VCaP (cell line): Measurements from ENCODE around the gene CPE.
"Not testable (repeated sequence)": the region's sequence is repeated elsewhere in the genome, so short reads cannot be mapped to it uniquely, and the experiment has no call there.

ENCODE experiments used
- H3K27ac ChIP-seq: fragments of 450-650 bp; 2 replicates; pipeline ENCODE4 v1.5.1; 2017
- TF ChIP-seq, protein P1 (sequence below): fragments of 450-650 bp; conservative IDR thresholded peaks from 2 replicates; pipeline ENCODE4 v1.5.1; 2017; ENCODE audit warnings: mild to moderate bottlenecking, moderate library complexity

The CPE gene

DNA sequence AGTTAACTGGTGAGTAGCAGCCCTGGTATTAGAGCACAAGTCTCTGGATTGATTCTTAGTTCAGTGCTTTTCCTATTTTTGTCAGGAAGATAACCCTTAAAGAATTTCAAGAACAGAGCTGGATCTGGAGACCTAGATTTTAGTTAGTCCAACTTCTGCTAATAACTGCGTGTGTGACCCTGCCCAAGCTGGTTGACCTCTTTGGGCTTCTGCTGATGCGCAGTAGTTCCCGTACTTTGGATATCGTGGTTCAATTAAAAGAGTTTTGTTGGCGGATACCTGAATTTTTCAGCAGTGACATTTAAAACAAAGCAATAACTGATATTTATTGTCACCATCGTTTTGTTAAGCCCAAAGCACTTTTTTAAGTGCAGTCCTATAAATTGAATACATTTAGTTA lies 42.1 kb upstream of the CPE start:
- no peak overlapping the region for H3K27ac ChIP-seq
- TF ChIP-seq, protein P1, sequence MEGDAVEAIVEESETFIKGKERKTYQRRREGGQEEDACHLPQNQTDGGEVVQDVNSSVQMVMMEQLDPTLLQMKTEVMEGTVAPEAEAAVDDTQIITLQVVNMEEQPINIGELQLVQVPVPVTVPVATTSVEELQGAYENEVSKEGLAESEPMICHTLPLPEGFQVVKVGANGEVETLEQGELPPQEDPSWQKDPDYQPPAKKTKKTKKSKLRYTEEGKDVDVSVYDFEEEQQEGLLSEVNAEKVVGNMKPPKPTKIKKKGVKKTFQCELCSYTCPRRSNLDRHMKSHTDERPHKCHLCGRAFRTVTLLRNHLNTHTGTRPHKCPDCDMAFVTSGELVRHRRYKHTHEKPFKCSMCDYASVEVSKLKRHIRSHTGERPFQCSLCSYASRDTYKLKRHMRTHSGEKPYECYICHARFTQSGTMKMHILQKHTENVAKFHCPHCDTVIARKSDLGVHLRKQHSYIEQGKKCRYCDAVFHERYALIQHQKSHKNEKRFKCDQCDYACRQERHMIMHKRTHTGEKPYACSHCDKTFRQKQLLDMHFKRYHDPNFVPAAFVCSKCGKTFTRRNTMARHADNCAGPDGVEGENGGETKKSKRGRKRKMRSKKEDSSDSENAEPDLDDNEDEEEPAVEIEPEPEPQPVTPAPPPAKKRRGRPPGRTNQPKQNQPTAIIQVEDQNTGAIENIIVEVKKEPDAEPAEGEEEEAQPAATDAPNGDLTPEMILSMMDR: no peak

DNA sequence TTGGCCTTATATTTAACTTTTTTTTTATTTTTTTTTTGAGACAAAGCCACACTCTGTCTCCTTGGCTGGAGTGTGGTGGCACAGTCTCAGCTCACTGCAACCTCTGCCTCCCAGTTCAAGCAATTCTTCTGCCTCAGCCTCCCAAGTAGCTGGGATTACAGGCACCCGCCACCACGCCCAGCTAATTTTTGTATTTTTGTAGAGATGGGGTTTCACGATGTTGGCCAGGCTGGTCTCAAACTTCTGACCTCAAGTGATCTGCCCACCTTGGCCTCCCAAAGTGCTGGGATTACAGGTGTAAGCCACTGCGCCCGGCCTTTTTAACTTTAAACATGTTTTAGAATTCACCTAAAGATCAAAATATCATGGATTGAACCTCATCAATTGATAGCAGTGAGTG lies 36.5 kb upstream of the CPE start:
- not testable (repeated sequence) for H3K27ac ChIP-seq

DNA sequence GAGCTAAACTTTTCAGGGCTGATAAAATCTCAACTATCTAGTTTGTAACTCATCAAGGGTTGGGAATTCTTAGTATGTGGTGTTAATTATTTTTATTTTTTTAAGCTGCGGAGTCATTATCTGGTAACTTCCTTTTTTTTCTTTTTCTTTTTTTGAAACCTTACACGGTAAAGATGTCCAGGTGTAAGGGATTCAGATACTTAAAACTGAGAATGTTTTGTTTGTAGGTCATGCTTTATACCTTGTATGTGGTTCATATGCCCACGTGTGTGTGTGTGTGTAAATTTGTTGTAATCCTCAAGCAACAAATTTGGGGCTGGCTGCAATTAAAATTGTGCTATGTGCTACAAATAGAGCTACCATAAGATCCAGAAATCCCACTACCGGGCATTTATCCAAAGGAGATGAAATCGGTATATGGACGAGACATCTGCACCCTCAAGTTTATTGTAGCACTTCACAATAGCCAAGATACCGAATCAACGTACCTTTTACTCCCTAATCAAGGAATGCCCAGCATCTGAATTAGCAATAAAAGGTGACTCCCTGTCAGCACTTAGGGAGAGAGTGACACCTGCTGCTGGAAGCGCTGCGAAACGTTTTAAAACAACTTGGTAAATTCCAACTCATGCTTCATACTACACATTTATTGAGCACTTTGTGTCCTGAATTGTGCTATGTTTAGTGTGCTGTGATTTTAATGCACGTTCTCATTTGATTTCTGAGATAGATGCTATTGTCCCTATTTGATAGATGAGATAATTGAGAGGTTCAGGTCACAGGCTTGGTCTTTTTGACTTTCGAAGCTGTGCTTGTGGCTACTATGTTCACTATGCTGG lies 35.2 kb upstream of the CPE start:
- TF ChIP-seq, protein P1: peak; percentile 63
- no peak overlapping the region for H3K27ac ChIP-seq

DNA sequence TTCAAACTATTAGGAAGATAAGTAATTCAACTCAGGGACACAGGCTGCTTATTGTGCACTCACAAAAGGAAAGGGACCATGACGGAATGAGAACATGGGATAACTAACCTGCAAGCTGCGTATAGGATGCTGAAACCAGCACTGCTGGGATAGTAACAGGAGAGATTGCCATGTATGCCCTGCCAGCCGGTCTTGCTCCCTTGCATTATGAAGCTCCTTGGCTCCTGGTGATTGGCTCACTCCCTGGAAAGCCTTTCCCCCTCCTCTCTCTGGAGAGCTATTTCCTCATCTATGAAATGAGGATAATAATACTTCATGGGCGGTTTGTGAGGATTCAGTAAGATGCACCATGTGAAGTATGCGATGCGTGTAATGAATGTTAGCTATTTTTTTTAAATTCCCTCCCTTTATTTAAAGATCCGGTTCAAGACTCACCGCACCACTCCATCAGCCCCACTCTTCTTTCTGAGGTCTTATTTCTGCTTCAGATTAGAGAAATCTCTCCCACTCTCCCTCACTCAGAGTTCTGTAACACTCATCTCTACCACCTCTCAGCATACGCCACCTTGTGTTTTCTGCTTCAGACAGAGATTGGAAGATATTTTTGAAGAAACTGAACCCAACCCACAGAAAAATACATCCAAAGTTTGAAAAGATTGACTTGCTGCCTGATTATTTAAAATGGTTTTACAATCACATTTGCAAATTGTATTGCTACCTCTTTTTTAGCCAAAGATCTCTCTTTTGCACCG lies 33.0 kb upstream of the CPE start:
- TF ChIP-seq, protein P1: no peak
- no peak overlapping the region for H3K27ac ChIP-seq

DNA sequence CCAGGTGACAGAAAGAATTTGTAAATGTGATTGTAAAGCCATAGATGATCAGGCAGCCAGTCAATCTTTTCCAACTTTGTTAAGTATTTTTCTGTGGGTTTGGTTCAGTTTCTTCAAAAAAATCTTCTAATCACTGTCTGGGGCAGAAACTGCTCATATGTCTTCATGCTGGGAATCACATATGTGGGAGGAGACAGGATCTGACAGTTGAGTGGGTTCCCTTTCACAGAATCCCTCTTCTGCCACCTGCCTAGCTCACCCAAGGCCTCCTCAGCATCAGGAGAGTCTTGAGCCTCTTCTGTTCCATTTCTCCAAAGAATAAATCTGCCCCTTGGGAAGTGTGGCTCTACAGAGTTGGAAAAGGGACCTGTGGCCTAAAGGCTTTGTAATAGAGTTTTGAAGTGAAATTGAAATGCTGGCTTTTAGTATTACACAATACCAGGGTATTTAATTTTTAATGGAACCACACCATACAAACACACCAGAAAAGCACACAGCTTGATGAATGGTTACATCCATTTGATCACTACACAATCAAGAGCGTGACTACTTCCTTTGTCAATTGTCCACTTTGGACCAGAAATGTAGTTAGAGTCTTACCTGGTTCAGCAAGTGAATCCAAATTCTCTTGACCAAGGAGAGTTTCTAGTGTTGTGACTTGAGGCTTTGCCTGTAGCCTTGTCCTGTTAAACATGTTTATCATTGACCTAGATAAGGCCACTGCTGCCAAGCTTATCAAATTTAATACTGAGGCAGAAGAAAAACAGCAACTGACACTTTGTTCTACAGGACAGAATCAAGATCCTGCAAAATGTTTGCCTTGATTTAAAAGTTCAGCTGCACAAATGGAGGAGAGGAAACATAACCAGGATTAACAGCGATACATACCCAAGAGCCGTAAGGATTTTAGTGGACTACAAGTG lies 30.9 kb upstream of the CPE start:
- TF ChIP-seq, protein P1: no peak
- peak overlapping the region; percentile 46 for H3K27ac ChIP-seq

DNA sequence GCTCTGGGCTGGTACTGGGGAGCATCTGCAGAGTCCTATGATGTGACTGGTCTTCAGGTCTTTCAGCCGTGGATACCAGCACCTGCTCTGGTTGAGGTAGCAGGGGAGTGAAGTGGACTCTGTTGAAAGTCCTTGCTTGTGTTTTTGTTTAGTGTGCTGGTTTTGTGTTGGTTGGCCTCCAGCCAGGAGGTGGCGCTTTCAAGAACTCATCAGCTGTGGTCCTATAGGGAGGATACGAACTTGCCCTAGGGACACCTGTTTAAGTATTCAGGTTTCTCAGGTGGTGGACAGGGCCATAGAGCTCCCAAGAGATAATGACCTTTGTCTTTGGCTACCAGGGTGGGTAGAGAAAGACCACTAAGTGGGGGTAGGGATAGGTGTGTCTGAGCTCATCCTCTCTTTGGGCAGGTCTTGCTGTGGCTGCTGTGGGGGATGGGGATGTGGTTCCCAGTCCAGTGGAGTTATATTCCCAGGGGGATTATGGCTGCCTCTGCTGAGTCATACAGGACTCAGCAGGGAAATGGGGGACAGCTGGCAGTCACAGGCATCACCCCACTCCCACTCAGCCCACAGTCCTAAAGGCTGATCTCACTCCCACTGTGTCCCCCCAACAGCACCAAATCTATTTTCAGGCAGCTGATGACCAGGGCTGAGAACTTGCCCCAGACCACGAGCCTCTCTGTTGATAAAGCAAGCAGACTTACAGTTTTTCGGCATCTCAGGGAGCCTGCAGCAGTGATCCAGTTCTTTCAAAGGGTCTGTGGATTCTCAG lies 27.3 kb upstream of the CPE start:
- TF ChIP-seq, protein P1: no peak
- H3K27ac ChIP-seq: no peak overlapping the region

DNA sequence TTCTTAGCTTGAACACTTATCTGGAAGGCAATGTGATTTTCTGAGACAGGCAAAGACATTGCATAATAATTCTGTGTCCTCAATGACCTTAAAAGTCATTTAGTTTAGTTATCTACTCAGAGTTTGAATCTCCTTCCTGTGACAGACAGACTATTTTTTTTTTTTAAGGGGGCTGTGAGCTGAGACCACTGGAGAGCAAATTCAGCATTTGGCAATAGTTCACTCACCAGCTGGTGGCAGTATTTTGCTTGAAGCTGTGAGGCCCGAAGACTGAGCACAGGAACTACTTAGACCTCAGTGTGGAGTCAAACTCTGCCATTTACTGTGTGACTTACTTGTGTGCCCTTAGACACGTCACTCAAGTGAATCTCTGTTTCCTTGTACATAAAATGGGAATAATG lies 22.9 kb upstream of the CPE start:
- no peak overlapping the region for H3K27ac ChIP-seq
- TF ChIP-seq, protein P1: peak; percentile 80
